CD14-positive monocyte (primary cell): ENCODE data around the gene RFX7. TPM values are rescaled to one million over a fixed set of nuclear protein-coding genes. Genes with fewer than 3 reads are reported as not detected.
A peak's percentile ranks its signal among the peaks of the same experiment; 100 is the strongest.

ENCODE experiments used
- DNase-seq, 3 donors: peaks; one replicate each; pipeline ENCODE4 v3.0.0-alpha.2; 2011 to 2022
- H2AFZ ChIP-seq: 2 replicates; pipeline ENCODE4 v1.6.0; 2012; ENCODE audit warnings: mild to moderate bottlenecking, low read depth, low read length, inconsistent platforms; ENCODE audit not compliant: insufficient read depth, poor library complexity, severe bottlenecking
- H3K27ac ChIP-seq, 2 donors: 1 replicate in 1 of 2; 2 replicates in 1 of 2; pipeline ENCODE4 v1.5.1; 2012 to 2013; ENCODE audit warnings: low read length in 2 of 2, control low read depth in 1 of 2, inconsistent platforms in 1 of 2, low read depth in 1 of 2, mild to moderate bottlenecking in 1 of 2
- H3K27me3 ChIP-seq, 2 donors: one replicate each; pipeline versions ENCODE4 v1.6.0 to v1.6.1; 2011 to 2013; ENCODE audit warnings: low read length in 2 of 2; ENCODE audit not compliant: control insufficient read depth in 2 of 2, insufficient read depth in 2 of 2
- H3K36me3 ChIP-seq, 2 donors: replicated peaks in 1 of 2; 1 replicate in 1 of 2; 2 replicates in 1 of 2; pipeline versions ENCODE4 v1.5.1 to v1.6.1; 2012 to 2013; ENCODE audit warnings: low read length in 2 of 2, control low read depth in 1 of 2, inconsistent platforms in 1 of 2, mild to moderate bottlenecking in 1 of 2; ENCODE audit not compliant: insufficient read depth in 2 of 2, control insufficient read depth in 1 of 2
- H3K4me1 ChIP-seq, 2 donors: 1 replicate in 1 of 2; 2 replicates in 1 of 2; pipeline versions ENCODE4 v1.5.1 to v1.6.1; 2012 to 2013; ENCODE audit warnings: low read length in 2 of 2, control low read depth in 1 of 2, inconsistent platforms in 1 of 2, mild to moderate bottlenecking in 1 of 2, moderate library complexity in 1 of 2; ENCODE audit not compliant: insufficient read depth in 2 of 2, control insufficient read depth in 1 of 2
- H3K4me2 ChIP-seq: replicated peaks from 2 replicates; pipeline ENCODE3; 2012; ENCODE audit warnings: low read length, moderate library complexity, mild to moderate bottlenecking; ENCODE audit not compliant: poor library complexity, severe bottlenecking; ENCODE audit errors: extremely low read depth
- H3K4me3 ChIP-seq, 3 experiments: fragments of 200-600 bp in 1 of 3; sonication (generic) in 1 of 3; replicated peaks in 1 of 3; 1 replicate in 2 of 3; 2 replicates in 1 of 3; pipeline ENCODE4 v1.5.1; 2011 to 2013; ENCODE audit warnings: low read length in 3 of 3, mild to moderate bottlenecking in 3 of 3, control low read depth in 2 of 3, low read depth in 2 of 3, inconsistent platforms in 1 of 3, moderate library complexity in 1 of 3
- H3K79me2 ChIP-seq: 2 replicates; pipeline ENCODE4 v1.6.0; 2012; ENCODE audit warnings: mild to moderate bottlenecking, control low read depth, inconsistent platforms, low read length, moderate library complexity; ENCODE audit not compliant: insufficient read depth
- H3K9ac ChIP-seq: 2 replicates; pipeline ENCODE4 v1.6.0; 2017; ENCODE audit warnings: low read length, mild to moderate bottlenecking; ENCODE audit not compliant: insufficient read depth, poor library complexity, severe bottlenecking
- H3K9me3 ChIP-seq, 2 donors: replicated peaks in 1 of 2; 1 replicate in 1 of 2; 2 replicates in 1 of 2; pipeline versions ENCODE4 v1.5.1 to v1.6.1; 2012 to 2013; ENCODE audit warnings: low read length in 2 of 2, control low read depth in 1 of 2; ENCODE audit not compliant: control insufficient read depth in 1 of 2, insufficient read depth in 1 of 2
- H4K20me1 ChIP-seq: 2 replicates; pipeline ENCODE4 v1.6.0; 2012; ENCODE audit warnings: mild to moderate bottlenecking, low read length, control low read depth, moderate library complexity; ENCODE audit not compliant: insufficient read depth
- H3K27ac Mint-ChIP-seq, 7 donors: one replicate each; pipeline ENCODE4 v1.8.0; 2020; ENCODE audit warnings: mild to moderate bottlenecking in 7 of 7, mixed read lengths in 7 of 7, moderate library complexity in 6 of 7, inconsistent platforms in 2 of 7
- H3K27me3 Mint-ChIP-seq, 3 donors: one replicate each; pipeline ENCODE4 v1.8.0; 2021 to 2022; ENCODE audit warnings: low read depth in 3 of 3, mild to moderate bottlenecking in 3 of 3, mixed read lengths in 3 of 3, moderate library complexity in 3 of 3, inconsistent platforms in 1 of 3
- H3K36me3 Mint-ChIP-seq, 2 donors: one replicate each; pipeline ENCODE4 v1.8.0; 2020; ENCODE audit warnings: mixed read lengths in 2 of 2, inconsistent platforms in 1 of 2, mild to moderate bottlenecking in 1 of 2
- H3K4me1 Mint-ChIP-seq: one replicate; pipeline ENCODE4 v1.8.0; 2020; ENCODE audit warnings: mild to moderate bottlenecking, mixed read lengths
- H3K4me3 Mint-ChIP-seq, 2 donors: one replicate each; pipeline ENCODE4 v1.8.0; 2020; ENCODE audit warnings: mild to moderate bottlenecking in 2 of 2, mixed read lengths in 2 of 2, moderate library complexity in 1 of 2
- H3K9me3 Mint-ChIP-seq, 7 donors: one replicate each; pipeline ENCODE4 v1.8.0; 2020 to 2022; ENCODE audit warnings: mixed read lengths in 7 of 7, mild to moderate bottlenecking in 6 of 7, moderate library complexity in 6 of 7, inconsistent platforms in 2 of 7
- CTCF ChIP-seq: fragments of 200-600 bp; IDR thresholded peaks from one replicate; pipeline ENCODE4 v1.8.0; 2022; ENCODE audit warnings: antibody characterized with exemption, mild to moderate bottlenecking
- WGBS: methylation state at CpG from one replicate; pipeline ENCODE4 v1.1.5; 2013; ENCODE audit warnings: missing lambda C conversion rate; ENCODE audit not compliant: insufficient coverage; 5-methylcytosine and 5-hydroxymethylcytosine counted together
- intact Hi-C, 2 donors: fragments of 100-400 bp; cut with micrococcal nuclease; formaldehyde crosslinking; loops; one replicate each; pipeline versions ENCODE4 v1.15.0 to v1.15.1; 2023
- polyA plus RNA-seq, 3 donors: library from polyadenylated mRNA; depleted of rRNA in 1 of 3; unstranded in 2 of 3; stranded (reverse) in 1 of 3; fragments of 300-500 nt in 2 of 3; fragments of >200 nt in 1 of 3; fragmentation: Illumina TruSeq in 2 of 3; gene quantifications; 1 replicate in 2 of 3; 2 replicates in 1 of 3; pipeline ENCODE4 v1.2.3, GENCODE V29; 2012 to 2021

Gene RFX7
- polyA plus RNA-seq, 3 donors = 1.0 to 2.9 (median 1.2) TPM

GRCh38 chr15:56095406-56095805 is 148.3 kb downstream of the RFX7 start:
- no peak for DNase-seq
- WGBS = 100% methylated on average over 1 of the region's 1 CpG
- no peaks in the 10 kb centered on the region for H3K4me1 ChIP-seq
- Mint-ChIP-seq H3K9me3 (no peaks in the 10 kb centered on the region), H3K27ac (peak overlapping the region in 1 of 7 donors; percentile 42), H3K27me3 (peaks cover 0 to 2% (median 0%) of the 10 kb centered on the region in 3 donors), H3K36me3 (peaks cover 50 to 53% of the 10 kb centered on the region in 2 donors), H3K4me3 (no peak overlapping the region), H3K4me1 (no peaks in the 10 kb centered on the region)
- H3K9ac ChIP-seq = no peak overlapping the region
- no peak for TF ChIP-seq CTCF
- peaks cover 44 to 66% of the 10 kb centered on the region in 2 donors for H3K36me3 ChIP-seq
- H3K79me2 ChIP-seq = no peaks in the 10 kb centered on the region
- no peak overlapping the region for H3K4me3 ChIP-seq
- no peaks in the 10 kb centered on the region for H3K27me3 ChIP-seq
- no peak overlapping the region for H2AFZ ChIP-seq
- H3K27ac ChIP-seq = no peak overlapping the region
- intact Hi-C loops = no loop called here
- H3K4me2 ChIP-seq = no peak overlapping the region
- H4K20me1 ChIP-seq = no peaks in the 10 kb centered on the region
- H3K9me3 ChIP-seq = no peaks in the 10 kb centered on the region

GRCh38 chr15:56094171-56094570 is 149.5 kb downstream of the RFX7 start:
- no peak for TF ChIP-seq CTCF
- H3K27ac Mint-ChIP-seq = no peak overlapping the region
- H3K9me3 Mint-ChIP-seq = peaks cover 0 to 2% (median 0%) of the 10 kb centered on the region in 7 donors
- H3K4me2 ChIP-seq = no peak overlapping the region
- H3K9ac ChIP-seq = no peak overlapping the region
- 100% methylated on average over 3 of the region's 5 CpGs for WGBS
- intact Hi-C loops = no loop called here
- H3K9me3 ChIP-seq = no peaks in the 10 kb centered on the region
- no peaks in the 10 kb centered on the region for H3K27me3 ChIP-seq
- no peaks in the 10 kb centered on the region for H4K20me1 ChIP-seq
- H3K4me3 Mint-ChIP-seq = no peak overlapping the region
- H3K36me3 Mint-ChIP-seq = peaks cover 46 to 56% of the 10 kb centered on the region in 2 donors
- H3K79me2 ChIP-seq = no peaks in the 10 kb centered on the region
- no peaks in the 10 kb centered on the region for H3K4me1 ChIP-seq
- no peak overlapping the region for H3K27ac ChIP-seq
- no peak for DNase-seq
- H2AFZ ChIP-seq = no peak overlapping the region
- H3K4me3 ChIP-seq = no peak overlapping the region
- peaks cover 41 to 60% of the 10 kb centered on the region in 2 donors for H3K36me3 ChIP-seq
- H3K27me3 Mint-ChIP-seq = peaks cover 0 to 2% (median 0%) of the 10 kb centered on the region in 3 donors
- H3K4me1 Mint-ChIP-seq = peaks cover 3% of the 10 kb centered on the region
